ENCODE data around the gene CCL25.

DNA sequence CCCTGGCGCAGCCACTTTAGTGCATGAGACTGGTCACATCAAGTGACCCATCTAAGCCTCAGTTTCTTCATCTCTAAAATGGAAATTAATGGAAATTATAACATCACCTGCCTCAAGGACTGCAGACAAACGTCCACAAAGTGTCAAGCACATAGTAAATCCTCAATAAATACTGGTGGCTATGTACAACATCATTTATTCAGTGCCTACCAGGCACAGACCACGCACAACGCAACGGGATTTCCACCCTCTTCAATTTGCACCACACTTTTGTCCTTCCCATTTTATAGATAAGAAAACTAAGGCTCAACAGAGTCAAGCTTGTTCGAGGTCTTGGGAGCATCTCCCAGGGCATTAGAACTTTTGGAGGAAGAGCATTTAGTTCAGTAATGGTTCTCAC lies 48.6 kb upstream of the CCL25 start:
- no peak for TF ChIP-seq POLR2A (IDR thresholded peaks at IDR 0.05)
- TF ChIP-seq, protein P1, sequence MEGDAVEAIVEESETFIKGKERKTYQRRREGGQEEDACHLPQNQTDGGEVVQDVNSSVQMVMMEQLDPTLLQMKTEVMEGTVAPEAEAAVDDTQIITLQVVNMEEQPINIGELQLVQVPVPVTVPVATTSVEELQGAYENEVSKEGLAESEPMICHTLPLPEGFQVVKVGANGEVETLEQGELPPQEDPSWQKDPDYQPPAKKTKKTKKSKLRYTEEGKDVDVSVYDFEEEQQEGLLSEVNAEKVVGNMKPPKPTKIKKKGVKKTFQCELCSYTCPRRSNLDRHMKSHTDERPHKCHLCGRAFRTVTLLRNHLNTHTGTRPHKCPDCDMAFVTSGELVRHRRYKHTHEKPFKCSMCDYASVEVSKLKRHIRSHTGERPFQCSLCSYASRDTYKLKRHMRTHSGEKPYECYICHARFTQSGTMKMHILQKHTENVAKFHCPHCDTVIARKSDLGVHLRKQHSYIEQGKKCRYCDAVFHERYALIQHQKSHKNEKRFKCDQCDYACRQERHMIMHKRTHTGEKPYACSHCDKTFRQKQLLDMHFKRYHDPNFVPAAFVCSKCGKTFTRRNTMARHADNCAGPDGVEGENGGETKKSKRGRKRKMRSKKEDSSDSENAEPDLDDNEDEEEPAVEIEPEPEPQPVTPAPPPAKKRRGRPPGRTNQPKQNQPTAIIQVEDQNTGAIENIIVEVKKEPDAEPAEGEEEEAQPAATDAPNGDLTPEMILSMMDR (IDR thresholded peaks at IDR 0.05) = no peak
- no peak for TF ChIP-seq POLR2AphosphoS5 (IDR thresholded peaks at IDR 0.05)
- TF ChIP-seq EP300 (IDR thresholded peaks at IDR 0.05; ENCODE audit: low read depth) = no peak

Measured in transverse colon (tissue), 4 donors.